Epithelial cell of proximal tubule (primary cell): ENCODE data around the gene TIAM2. TPM values are rescaled to one million over a fixed set of nuclear protein-coding genes. Genes with fewer than 3 reads are reported as not detected.

Experiments used
- DNase-seq: peaks from one replicate; pipeline ENCODE4 v3.0.0-alpha.2; 2011; ENCODE audit warnings: low read depth
- H3K4me3 ChIP-seq: 2 replicates; pipeline ENCODE4 v1.5.1; 2011; ENCODE audit warnings: low read depth, mild to moderate bottlenecking, low read length
- total RNA-seq: library from RNA; depleted of rRNA; stranded (reverse); fragments of >200 nt; gene quantifications from 2 replicates; pipeline ENCODE4 v1.2.3, GENCODE V29; 2015
- TF ChIP-seq, protein P1 (sequence below): conservative IDR thresholded peaks from 2 replicates; pipeline ENCODE4 v1.5.1; 2012; ENCODE audit warnings: low read depth, mild to moderate bottlenecking, low read length

The TIAM2 gene
- total RNA-seq, 1 donor from 2014 or later = 9.9 TPM

GRCh38 chr6:155301867-155302266, 306.8 kb downstream of the TIAM2 start:
- no peak for DNase-seq
- H3K4me3 ChIP-seq = no peak overlapping the region
- TF ChIP-seq, protein P1, sequence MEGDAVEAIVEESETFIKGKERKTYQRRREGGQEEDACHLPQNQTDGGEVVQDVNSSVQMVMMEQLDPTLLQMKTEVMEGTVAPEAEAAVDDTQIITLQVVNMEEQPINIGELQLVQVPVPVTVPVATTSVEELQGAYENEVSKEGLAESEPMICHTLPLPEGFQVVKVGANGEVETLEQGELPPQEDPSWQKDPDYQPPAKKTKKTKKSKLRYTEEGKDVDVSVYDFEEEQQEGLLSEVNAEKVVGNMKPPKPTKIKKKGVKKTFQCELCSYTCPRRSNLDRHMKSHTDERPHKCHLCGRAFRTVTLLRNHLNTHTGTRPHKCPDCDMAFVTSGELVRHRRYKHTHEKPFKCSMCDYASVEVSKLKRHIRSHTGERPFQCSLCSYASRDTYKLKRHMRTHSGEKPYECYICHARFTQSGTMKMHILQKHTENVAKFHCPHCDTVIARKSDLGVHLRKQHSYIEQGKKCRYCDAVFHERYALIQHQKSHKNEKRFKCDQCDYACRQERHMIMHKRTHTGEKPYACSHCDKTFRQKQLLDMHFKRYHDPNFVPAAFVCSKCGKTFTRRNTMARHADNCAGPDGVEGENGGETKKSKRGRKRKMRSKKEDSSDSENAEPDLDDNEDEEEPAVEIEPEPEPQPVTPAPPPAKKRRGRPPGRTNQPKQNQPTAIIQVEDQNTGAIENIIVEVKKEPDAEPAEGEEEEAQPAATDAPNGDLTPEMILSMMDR = no peak

DNA sequence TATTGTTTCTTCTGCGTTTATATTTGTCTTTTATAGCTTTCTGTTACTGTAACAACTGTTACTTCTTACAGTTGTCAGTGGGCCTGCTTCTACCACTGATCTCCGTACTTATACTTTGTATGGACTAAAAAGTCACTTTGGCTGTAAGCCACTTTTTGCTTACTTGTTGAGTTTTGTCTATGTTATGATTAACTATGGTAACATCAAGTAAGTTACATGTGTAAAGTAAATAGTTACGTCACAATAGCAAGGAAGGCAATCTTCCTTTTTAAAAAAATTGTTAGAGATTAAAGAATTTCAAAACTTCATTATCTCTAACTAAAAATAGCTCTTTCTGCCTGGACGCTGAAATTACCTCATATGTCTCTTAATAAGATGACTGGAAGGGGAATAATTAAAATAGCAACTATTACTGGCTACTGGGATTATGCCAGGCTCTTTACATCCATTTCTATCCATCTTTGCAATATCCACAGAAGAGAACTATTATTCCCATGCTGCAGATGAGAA, 308.3 kb downstream of the TIAM2 start:
- TF ChIP-seq, protein P1 = no peak
- no peak for DNase-seq
- no peak overlapping the region for H3K4me3 ChIP-seq

DNA sequence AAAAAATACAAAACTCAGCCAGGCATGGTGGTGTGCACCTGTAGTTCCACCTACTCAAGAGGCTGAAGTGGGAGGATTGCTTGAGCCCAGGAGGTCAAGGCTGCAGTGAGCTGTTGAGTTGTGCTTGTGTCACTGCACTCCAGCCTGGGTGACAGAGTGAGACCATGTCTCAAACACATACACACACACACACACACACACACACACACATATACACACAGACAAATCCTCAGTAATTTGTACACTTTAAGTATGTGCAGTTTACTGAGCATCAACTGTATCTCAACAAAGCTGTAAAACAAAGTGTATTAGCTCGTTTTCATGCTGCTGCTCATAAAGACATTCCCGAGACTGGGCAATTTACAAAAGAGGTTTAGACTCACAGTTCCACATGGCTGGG, 311.8 kb downstream of the TIAM2 start:
- TF ChIP-seq, protein P1 = no peak
- H3K4me3 ChIP-seq = no peak overlapping the region
- DNase-seq = no peak
